Measurements from ENCODE around the gene FCER1G.
"Not testable (repeated sequence)": the region's sequence is repeated elsewhere in the genome, so short reads cannot be mapped to it uniquely, and the experiment has no call there.

FCER1G gene

DNA sequence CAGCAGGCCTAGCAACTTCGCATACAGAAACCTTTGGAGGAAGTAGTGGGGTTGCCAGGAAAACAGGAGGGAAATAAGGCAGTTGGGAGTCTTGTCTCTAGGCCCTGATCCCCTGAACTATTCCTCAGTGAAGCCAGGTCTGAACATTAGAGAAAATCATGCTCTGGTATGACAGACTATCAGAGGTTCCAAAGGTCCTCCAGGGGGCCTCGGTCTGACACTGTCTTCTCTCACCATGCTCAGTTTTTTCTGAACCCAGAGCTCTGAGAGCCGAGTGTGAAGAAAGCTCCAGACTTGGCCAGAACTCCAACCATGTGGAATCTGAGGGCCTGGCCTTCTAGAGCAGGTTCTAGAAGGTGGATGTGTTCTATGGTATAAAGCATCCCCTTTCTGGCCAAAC lies 14.8 kb downstream of the FCER1G start:
- Histone ChIP-seq H3K9ac (ENCODE audit: low read length) (no peak overlapping the region), H3K4me3 (ENCODE audit: low read length) (no peak overlapping the region)

DNA sequence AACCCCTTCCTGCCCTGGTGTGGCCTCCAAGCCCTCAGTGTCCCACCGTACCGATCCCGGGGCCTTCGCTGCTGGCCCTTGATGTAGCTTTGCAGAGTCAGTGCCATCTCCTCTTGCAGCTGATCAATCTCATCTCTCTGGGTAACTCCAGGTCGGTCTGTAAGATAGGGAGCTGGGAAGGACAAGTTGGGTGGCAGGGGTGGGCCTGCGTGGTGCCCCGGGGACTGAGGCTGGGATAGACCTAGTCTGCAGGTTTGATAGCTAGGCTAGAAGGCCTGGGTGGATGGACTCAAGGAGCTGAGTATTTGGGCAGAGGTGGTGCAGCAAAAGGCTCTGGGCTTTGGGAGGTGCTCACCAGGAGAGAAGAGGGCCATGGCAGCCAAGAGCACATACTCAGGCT lies 15.7 kb downstream of the FCER1G start:
- Histone ChIP-seq H3K9ac (ENCODE audit: low read length) (no peak overlapping the region), H3K4me3 (ENCODE audit: low read length) (no peak overlapping the region), H3K36me3 (ENCODE audit: control insufficient read depth, insufficient read depth, low read length) (no peaks in the 10 kb centered on the region), H3K27me3 (ENCODE audit: control insufficient read depth, insufficient read depth, low read length) (no peaks in the 10 kb centered on the region), H3K4me1 (ENCODE audit: control insufficient read depth, insufficient read depth, low read length) (peaks cover 19% of the 10 kb centered on the region), H3K9me3 (ENCODE audit: control insufficient read depth, low read length) (no peaks in the 10 kb centered on the region)

More for the DNA sequence above, 14.8 kb downstream of the FCER1G start:
- no peaks in the 10 kb centered on the region for H3K36me3 ChIP-seq (ENCODE audit: control insufficient read depth, insufficient read depth, low read length)
- H3K9me3 ChIP-seq (ENCODE audit: control insufficient read depth, low read length): no peaks in the 10 kb centered on the region
- H3K4me1 ChIP-seq (ENCODE audit: control insufficient read depth, insufficient read depth, low read length): peaks cover 26% of the 10 kb centered on the region
- H3K27me3 ChIP-seq (ENCODE audit: control insufficient read depth, insufficient read depth, low read length): no peaks in the 10 kb centered on the region

DNA sequence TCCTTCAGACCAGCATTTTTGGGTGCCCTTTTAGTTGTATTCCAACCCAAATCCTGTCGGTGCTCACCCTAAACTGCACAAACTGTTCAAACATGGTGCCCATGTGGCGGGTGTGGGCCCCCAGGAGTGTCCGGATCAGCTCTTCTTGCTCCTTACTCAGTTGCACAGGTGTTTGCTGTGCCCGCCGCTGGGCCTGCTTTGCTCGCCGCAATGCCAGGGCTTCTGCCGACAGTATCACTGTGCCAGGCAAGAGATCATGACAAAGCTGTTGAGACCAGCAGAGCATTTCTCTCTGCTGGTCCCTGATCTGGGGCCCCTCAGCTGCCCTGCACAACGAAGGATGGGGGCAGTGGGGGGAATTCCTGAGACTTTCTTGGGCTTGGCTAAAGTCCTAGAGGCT lies 18.0 kb downstream of the FCER1G start:
- no peaks in the 10 kb centered on the region for H3K4me1 ChIP-seq (ENCODE audit: control insufficient read depth, insufficient read depth, low read length)
- no peaks in the 10 kb centered on the region for H3K36me3 ChIP-seq (ENCODE audit: control insufficient read depth, insufficient read depth, low read length)
- H3K4me3 ChIP-seq (ENCODE audit: low read length): no peak overlapping the region
- H3K9me3 ChIP-seq (ENCODE audit: control insufficient read depth, low read length): no peaks in the 10 kb centered on the region
- no peak overlapping the region for H3K9ac ChIP-seq (ENCODE audit: low read length)
- H3K27me3 ChIP-seq (ENCODE audit: control insufficient read depth, insufficient read depth, low read length): no peaks in the 10 kb centered on the region

DNA sequence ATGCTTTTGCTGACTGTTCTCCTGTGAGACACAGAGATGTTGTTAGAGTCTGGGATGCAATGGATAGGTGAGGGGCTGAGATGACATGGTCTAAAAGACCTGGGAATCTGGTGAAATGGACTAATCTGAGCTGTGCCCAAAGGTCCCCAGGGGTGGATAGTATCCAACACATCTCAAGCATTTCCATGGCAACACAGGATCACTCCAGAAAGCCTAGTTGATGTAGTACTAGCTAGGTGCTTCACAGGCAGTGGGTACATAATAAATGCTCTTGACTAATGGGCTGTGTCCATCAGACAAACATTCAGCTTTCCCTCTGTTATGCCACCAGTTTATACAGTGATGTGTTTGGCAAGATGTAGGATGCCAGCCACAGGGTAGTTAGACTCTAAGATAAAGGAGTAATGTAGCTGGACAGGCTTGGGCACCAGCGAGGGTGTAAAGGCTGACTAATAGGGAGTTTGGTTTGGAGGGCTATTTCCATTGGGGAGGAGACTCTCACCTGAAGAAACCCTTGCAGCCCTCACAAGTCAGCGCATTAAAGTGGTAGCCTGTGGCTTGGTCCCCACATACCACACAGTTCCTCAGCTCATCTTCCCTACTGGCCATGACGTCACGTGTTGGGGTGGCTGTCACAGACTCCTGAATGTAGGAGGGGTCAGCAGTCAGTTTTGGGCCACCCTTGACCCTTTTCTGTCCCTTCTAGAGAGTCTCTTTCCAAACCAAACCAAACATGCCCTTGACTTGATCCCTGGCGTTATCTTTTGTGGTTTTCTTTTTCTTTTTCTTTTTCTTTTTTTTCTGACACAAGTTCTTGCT lies 21.1 kb downstream of the FCER1G start:
- Histone ChIP-seq H3K27me3 (ENCODE audit: control insufficient read depth, insufficient read depth, low read length) (no peaks in the 10 kb centered on the region), H3K36me3 (ENCODE audit: control insufficient read depth, insufficient read depth, low read length) (no peaks in the 10 kb centered on the region), H3K9ac (ENCODE audit: low read length) (no peak overlapping the region), H3K4me3 (ENCODE audit: low read length) (no peak overlapping the region), H3K4me1 (ENCODE audit: control insufficient read depth, insufficient read depth, low read length) (no peaks in the 10 kb centered on the region), H3K9me3 (ENCODE audit: control insufficient read depth, low read length) (no peaks in the 10 kb centered on the region)

DNA sequence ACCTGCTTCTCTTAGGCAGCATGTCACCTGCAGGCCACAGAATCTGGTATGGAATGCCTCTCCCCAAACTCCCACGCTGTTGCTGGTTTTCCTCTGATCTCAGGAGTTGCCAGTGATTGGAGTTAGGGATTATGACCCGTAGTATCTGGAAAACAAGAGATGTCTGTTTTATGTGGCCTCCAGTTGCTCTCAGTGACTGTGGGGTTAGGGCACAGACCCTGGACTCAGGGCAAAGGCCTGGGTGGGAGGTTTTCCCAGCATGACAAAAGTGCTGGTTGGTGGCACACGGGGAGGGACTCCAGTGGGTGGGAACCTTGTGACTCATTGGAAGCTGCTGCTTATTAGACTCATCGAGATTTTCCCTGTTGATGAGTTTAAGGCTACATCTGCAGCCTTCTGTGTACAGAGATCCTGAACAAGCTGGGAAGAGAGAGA lies 23.0 kb downstream of the FCER1G start, which contains the start of gene NR1I3:
Gene NR1I3, minus strand, starts transcription at position 165 of the 435 bp plus-strand sequence. CDS start 1,638 bp downstream, outside the sequence.
- no peaks in the 10 kb centered on the region for H3K36me3 ChIP-seq (ENCODE audit: control insufficient read depth, insufficient read depth, low read length)
- no peaks in the 10 kb centered on the region for H3K4me1 ChIP-seq (ENCODE audit: control insufficient read depth, insufficient read depth, low read length)
- no peaks in the 10 kb centered on the region for H3K27me3 ChIP-seq (ENCODE audit: control insufficient read depth, insufficient read depth, low read length)
- no peak within 1 kb of the TSS for H3K4me3 ChIP-seq (ENCODE audit: low read length)
- H3K9me3 ChIP-seq (ENCODE audit: control insufficient read depth, low read length): no peaks in the 10 kb centered on the region
- H3K9ac ChIP-seq (ENCODE audit: low read length): no peak within 1 kb of the TSS

DNA sequence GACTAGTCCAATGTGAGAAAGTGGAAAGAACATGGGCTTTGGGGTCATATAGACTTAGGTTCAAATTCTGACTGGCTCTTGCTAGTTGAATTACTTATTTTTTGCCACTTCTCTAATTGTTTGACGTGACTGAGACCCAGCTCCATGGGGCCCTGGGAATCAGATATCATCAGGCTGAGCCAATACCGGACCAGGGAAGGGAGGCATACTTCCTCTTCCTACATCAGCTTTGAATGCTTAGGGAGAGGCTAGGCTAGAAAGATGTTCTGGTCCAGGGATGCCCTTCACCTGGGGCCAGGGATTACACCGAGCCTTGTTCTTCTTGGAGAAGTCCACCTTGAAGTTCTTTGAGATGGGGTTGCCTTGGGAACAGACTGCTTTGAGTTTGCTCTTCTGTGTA lies 26.6 kb downstream of the FCER1G start:
- H3K36me3 ChIP-seq (ENCODE audit: control insufficient read depth, insufficient read depth, low read length): no peaks in the 10 kb centered on the region
- no peak overlapping the region for H3K9ac ChIP-seq (ENCODE audit: low read length)
- H3K9me3 ChIP-seq (ENCODE audit: control insufficient read depth, low read length): no peaks in the 10 kb centered on the region
- no peaks in the 10 kb centered on the region for H3K4me1 ChIP-seq (ENCODE audit: control insufficient read depth, insufficient read depth, low read length)
- H3K4me3 ChIP-seq (ENCODE audit: low read length): no peak overlapping the region
- no peaks in the 10 kb centered on the region for H3K27me3 ChIP-seq (ENCODE audit: control insufficient read depth, insufficient read depth, low read length)

DNA sequence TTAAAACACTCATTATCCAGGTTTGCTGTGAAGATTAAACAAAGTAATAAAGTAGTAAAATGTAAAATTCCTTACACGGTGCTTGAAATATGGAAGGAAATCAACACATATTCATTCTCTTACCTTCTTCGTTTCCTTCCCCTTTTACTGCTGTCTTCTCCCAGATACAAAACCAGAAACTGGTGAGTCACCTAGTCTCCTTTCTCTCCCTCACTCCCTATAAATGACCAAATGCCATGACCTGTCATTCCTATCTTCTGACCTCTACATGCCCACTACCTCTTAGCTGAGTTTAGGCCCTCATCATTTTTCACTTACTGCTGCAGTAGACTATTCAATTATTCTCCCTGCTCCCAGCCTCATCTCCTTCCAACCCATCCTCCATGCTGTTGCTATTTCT lies 27.2 kb downstream of the FCER1G start:
- H3K9me3 ChIP-seq (ENCODE audit: control insufficient read depth, low read length): no peaks in the 10 kb centered on the region
- no peaks in the 10 kb centered on the region for H3K4me1 ChIP-seq (ENCODE audit: control insufficient read depth, insufficient read depth, low read length)
- no peak overlapping the region for H3K9ac ChIP-seq (ENCODE audit: low read length)
- H3K4me3 ChIP-seq (ENCODE audit: low read length): no peak overlapping the region
- no peaks in the 10 kb centered on the region for H3K36me3 ChIP-seq (ENCODE audit: control insufficient read depth, insufficient read depth, low read length)
- H3K27me3 ChIP-seq (ENCODE audit: control insufficient read depth, insufficient read depth, low read length): no peaks in the 10 kb centered on the region

DNA sequence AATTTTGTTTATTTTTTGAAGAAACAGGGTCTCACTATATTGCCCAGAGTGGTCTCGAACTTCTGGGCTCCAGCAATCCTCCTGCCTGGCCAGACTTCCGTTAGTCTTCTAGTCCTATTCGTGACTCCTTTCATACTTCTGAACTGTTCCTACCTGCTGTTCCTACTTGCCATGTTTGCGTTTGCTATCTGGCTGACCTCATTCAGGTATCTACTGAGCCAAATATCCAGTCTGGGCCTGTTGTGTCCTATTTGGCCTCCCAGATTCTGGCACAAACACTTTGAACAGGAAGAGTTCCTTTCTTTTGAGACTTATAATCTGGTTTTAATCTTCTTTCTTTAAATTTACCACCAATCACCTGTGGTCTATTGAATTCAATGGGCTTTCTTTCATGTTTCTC lies 29.8 kb downstream of the FCER1G start:
- H3K4me3 ChIP-seq (ENCODE audit: low read length): no peak overlapping the region
- H3K4me1 ChIP-seq (ENCODE audit: control insufficient read depth, insufficient read depth, low read length): no peaks in the 10 kb centered on the region
- no peaks in the 10 kb centered on the region for H3K9me3 ChIP-seq (ENCODE audit: control insufficient read depth, low read length)
- H3K27me3 ChIP-seq (ENCODE audit: control insufficient read depth, insufficient read depth, low read length): no peaks in the 10 kb centered on the region
- no peak overlapping the region for H3K9ac ChIP-seq (ENCODE audit: low read length)
- no peaks in the 10 kb centered on the region for H3K36me3 ChIP-seq (ENCODE audit: control insufficient read depth, insufficient read depth, low read length)

DNA sequence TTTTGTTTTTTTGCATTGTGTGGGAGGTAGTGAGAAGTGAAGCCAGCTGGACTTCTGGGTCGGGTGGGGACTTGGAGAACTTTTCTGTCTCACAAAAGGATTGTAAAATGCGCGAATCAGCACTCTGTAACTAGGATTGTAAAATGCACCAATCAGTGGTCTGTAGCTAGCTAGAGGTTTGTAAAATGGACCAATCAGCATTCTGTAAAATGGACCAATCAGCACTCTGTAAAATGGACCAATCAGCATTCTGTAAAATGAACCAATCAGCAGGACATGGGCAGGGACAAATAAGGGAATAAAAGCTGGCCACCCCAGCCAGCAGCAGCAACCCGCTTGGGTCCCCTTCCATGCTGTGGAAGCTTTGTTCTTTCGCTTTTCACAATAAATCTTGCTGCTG lies 35.0 kb downstream of the FCER1G start:
- not testable (repeated sequence) for H3K4me3 ChIP-seq (ENCODE audit: low read length); H3K9me3 ChIP-seq (ENCODE audit: control insufficient read depth, low read length); H3K4me1 ChIP-seq (ENCODE audit: control insufficient read depth, insufficient read depth, low read length); H3K9ac ChIP-seq (ENCODE audit: low read length); H3K27me3 ChIP-seq (ENCODE audit: control insufficient read depth, insufficient read depth, low read length); H3K36me3 ChIP-seq (ENCODE audit: control insufficient read depth, insufficient read depth, low read length)

DNA sequence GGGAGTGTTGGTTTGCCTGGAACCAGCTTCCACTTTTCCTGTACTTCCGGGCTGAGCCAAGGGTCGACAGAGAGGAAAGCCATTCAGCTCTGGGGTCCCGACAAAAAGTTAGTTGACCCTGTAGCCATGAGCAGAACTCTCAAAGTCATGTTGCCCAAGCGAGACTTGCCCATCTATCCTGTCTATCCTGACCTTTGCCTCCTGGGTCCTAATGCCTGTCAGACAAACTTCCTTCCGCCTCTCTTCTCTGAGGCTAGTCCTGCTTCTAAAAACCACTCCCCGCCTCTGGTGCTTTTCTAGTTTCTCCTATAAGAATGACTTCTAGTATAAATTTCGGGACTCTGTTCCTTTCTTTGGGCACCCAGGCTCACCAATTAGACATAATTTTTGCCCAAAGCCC lies 35.7 kb downstream of the FCER1G start:
- Histone ChIP-seq H3K9ac (ENCODE audit: low read length) (no peak overlapping the region), H3K9me3 (ENCODE audit: control insufficient read depth, low read length) (no peaks in the 10 kb centered on the region), H3K27me3 (ENCODE audit: control insufficient read depth, insufficient read depth, low read length) (no peaks in the 10 kb centered on the region), H3K4me3 (ENCODE audit: low read length) (no peak overlapping the region), H3K36me3 (ENCODE audit: control insufficient read depth, insufficient read depth, low read length) (no peaks in the 10 kb centered on the region), H3K4me1 (ENCODE audit: control insufficient read depth, insufficient read depth, low read length) (no peaks in the 10 kb centered on the region)

DNA sequence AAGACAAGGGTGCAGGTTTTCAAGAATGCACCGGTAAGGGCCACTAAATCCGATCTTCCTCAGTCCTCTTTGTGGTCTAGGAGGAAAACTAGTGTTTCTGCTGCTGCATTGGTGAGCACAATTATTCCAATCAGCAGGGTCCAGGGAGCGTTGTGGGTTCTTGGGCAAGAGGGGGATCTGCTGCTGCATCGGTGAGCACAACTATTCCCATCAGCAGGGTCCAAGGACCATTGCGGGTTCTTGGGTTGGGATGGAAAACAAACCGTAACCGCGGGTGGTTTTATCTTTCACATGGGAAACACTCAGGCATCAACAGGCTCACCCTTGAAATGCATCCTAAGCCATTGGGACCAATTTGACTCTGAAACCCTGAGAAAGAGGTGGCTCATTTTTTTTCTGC lies 36.5 kb downstream of the FCER1G start:
- Histone ChIP-seq H3K4me1 (ENCODE audit: control insufficient read depth, insufficient read depth, low read length) (no peaks in the 10 kb centered on the region), H3K36me3 (ENCODE audit: control insufficient read depth, insufficient read depth, low read length) (no peaks in the 10 kb centered on the region), H3K4me3 (ENCODE audit: low read length) (no peak overlapping the region), H3K27me3 (ENCODE audit: control insufficient read depth, insufficient read depth, low read length) (no peaks in the 10 kb centered on the region), H3K9me3 (ENCODE audit: control insufficient read depth, low read length) (no peaks in the 10 kb centered on the region), H3K9ac (ENCODE audit: low read length) (no peak overlapping the region)

DNA sequence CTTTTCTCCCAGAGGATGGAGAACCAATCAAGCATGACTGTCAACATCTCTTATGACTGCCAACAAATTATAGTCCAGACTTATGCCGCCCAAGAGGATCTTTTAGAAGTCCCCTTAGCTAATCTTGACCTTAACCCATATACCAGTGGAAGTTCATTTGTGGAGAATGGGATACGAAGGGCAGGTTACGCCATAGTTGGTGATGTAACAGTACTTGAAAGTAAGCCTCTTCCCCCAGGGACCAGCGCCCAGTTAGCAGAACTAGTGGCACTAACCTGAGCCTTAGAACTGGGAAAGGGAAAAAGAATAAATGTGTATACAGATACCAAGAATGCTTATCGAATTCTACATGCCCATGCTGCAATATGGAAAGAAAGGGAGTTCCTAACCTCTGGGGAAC lies 40.2 kb downstream of the FCER1G start:
- H3K36me3 ChIP-seq (ENCODE audit: control insufficient read depth, insufficient read depth, low read length); H3K9ac ChIP-seq (ENCODE audit: low read length); H3K4me1 ChIP-seq (ENCODE audit: control insufficient read depth, insufficient read depth, low read length); H3K4me3 ChIP-seq (ENCODE audit: low read length); H3K9me3 ChIP-seq (ENCODE audit: control insufficient read depth, low read length): not testable (repeated sequence)
- H3K27me3 ChIP-seq (ENCODE audit: control insufficient read depth, insufficient read depth, low read length): peaks cover 21% of the 10 kb centered on the region
